Activated CD8-positive, alpha-beta memory T cell treated with anti-CD3 and anti-CD28 coated beads for 48 hours (primary cell): ENCODE data around the gene RBM33.

ENCODE experiments used
- DNase-seq, 3 experiments: peaks; one replicate each; pipeline ENCODE4 v3.0.0-alpha.2; 2020; ENCODE audit warnings: low read depth in 2 of 3, low spot score in 2 of 3

The RBM33 gene

DNA sequence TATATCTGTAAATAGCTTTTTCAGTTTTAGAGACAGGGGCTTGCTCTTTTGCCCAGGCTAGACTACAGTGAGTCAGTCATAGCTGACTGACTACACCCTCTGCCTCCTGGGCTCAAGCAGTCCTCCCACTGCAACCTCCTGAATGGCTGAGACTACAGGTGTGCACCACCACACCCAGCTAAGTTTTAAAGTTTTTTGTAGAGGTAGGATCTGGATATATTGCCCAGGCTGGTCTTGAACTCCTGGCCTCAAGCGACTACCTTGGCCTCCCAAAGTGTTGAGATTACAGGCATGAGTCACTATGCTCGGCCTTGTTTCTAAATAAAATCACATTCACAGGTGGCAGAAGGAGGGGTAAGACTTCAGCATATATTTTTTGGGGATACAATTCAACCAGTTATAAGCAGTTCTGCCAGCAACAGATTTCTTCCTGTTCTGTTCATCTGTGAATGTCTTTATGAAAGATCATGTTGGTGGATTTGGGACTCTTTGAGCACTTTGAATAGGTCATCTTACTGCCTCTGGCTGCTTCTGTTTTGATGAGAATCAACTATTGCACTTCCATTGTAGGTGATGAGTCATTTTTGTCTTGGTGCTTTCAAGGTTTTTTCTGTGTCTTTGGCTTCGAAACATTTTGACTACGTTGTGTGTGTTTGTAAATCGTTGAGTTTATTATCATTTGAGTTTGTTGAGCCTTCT is 15.7 kb downstream of the RBM33 start:
- no peak for DNase-seq

DNA sequence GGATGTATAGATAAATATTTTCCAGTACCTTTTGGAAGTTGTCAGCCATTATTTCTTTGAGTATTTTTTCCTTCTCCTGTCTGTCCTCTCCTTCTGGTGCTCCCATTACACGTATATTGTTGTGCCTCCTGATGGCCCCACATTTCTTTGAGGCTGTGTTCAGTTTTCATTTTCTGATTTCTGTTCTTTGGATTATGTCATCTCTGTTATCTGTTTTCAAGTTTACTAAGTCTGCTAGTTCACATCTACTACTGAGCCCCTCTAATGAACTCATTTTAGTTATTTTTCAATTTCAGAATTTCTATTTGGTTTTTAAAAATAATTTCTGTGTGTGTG is 16.3 kb downstream of the RBM33 start:
- DNase-seq = no peak

GRCh38 chr7:155662343-155663043 is 18.0 kb downstream of the RBM33 start:
- DNase-seq = no peak

DNA sequence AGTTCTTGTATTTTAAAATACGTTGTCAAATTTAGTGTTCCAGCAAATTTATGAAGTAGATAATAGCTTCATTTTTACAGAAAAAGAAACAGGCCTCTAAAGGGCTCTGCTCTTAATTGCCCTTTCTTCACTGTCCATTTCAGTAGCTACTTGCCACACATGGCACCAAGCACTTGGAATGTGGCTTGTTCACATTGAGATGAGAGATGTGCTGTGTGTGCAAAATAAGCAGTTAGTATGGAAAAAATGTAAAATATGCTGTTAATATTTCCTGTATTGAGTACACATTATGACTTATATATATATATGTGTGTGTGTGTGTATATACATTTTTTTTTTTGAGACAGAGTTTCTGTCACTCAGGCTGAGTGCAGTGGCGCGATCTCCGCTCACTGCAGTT is 19.5 kb downstream of the RBM33 start:
- no peak for DNase-seq

DNA sequence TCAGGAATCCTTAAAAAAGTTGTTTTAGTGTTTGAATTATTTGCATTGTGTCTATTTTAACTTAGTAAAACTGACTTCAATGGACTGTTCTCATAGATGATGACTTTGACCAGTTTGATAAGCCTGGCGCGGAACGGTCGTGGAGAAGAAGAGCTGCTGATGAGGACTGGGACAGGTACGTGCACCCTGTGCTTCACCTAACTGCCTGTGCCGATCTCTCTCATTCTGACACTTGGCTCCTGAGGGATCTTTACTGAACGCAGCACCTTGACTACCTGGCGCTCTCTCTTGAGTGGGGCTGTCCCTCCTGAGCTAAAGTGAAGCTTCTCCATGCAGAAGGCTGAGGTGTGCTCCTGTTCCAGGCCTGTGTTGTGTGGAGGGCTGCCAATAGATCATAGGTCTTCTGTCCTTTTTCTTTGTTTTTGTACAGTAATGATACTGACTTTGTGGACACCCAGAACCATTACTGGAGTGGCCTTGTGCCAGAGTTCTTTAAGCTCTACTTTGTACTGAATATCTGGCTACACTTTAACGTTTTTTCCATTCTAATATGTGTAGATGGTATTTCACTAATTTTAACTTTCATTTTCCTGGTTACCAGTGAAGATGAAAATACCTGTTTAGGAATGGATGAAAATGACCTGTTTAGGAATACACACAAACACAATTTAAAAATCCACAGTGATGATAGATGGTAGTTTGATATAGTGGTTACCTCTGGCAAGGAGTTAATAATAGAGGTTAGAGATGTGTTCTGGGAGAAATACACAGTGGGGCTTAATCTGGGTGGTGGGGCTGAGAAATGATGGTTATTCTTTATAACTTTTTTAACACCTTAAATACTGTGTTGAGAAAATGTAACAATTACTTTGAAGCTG is 20.9 kb downstream of the RBM33 start:
- DNase-seq = no peak

DNA sequence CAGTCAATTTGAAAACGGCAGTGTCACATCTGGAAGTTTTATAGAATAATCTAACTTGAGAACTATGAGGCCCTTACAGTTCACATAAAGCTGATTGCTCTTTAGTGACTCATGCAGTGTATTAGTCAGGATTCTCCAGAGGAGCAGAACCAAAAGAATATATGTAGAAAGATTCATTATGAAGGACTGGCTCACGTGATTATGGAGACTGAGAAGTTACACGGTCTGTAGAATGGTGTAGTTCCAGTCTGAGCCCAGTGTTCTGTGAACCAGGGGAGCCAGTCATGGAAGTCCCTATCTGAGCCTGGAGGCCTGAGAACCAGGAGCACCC is 21.5 kb downstream of the RBM33 start:
- DNase-seq = no peak

DNA sequence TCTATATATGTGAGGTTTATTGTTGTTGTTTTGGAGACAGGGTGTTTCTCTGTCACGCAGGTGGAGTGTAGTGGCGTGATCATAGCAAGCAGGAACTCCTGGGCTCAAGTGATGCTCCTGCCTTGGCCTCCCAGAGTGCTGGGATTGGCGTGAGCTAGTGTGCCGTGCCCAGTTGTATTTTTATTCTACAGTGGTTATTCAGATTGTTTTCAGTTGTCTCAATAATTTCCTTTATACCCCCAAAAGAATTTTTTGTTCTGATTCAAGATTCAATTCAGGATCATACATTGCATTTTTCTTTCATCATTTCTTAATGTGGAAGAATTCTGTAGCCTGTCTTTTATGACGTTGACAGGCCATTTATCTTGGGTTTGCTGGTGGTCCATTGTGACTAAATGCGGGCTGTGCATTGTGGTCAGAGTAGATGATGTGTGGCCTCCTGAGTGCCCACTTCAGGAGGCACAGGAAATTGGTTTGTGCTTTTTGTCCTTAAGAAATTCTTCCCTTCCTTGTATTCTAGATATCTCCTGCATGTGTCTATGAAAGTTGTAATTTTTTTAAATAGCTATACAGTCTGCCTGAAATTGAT is 22.9 kb downstream of the RBM33 start:
- no peak for DNase-seq

DNA sequence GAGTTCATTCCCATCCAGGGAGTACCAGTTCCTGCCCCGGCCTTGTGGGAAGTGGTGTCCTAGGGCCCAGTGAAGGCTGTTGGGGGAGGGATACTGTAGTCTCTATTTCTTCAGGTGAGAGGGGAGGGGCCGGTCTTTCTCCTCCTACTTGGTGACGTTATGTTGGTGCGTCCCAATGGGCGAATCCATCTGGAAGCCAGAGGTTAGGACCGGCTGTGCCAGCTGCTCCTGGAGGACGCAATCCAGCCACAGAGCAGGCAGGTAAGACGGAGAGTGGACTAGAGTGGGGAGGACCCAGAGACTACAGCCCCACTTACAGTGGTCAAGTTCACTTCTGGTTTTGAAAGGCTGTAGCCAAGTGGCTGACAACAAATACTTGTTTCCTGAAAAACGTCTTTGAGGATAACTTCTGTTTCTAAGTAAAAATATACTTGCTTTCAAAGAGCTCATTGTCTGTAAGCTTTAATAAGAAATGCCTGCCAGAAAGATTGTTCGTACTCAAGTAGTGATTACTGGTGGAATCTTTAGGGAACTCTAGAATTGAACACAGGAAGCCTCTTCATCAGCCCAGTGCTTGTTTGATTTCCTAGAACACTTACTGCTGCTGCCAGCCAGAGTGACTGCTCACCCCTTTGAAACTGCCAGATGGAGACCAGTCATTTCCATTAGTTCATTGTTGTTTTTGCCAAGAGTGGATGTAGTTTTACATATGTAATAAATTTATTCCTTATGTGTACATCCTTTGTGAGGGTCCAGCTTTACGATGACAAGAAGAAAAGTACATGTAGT is 25.4 kb downstream of the RBM33 start:
- DNase-seq = no peak

GRCh38 chr7:155670521-155670920 is 26.1 kb downstream of the RBM33 start:
- no peak for DNase-seq

GRCh38 chr7:155674556-155674955 is 30.1 kb downstream of the RBM33 start:
- no peak for DNase-seq

- no peak for DNase-seq
Measured at GRCh38 chr7:155676052-155676451, 31.6 kb downstream of the RBM33 start.

- no peak for DNase-seq
Measured at GRCh38 chr7:155677688-155678087, 33.2 kb downstream of the RBM33 start.

DNA sequence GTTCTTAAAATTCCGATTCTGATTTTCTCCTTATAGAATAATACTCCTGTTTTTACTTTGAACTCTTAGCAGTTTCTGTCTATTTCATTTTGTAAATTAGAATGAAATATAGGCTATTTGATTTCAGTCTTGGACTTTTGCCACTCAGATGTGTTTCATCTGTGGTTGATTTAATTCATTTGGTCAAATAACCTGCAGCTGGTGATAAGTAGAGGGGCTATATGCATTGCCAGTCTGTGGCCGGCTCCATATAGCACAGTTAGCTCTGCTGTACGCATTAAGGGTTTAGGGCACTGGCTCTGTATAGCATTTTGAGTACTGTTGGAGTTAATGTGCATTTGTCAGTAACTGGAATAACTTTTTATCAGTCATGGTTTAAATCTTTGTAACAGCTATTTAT is 35.7 kb downstream of the RBM33 start:
- no peak for DNase-seq

- no peak for DNase-seq
Measured at GRCh38 chr7:155680864-155681263, 36.4 kb downstream of the RBM33 start.

GRCh38 chr7:155681663-155682062 is 37.2 kb downstream of the RBM33 start:
- no peak for DNase-seq

DNA sequence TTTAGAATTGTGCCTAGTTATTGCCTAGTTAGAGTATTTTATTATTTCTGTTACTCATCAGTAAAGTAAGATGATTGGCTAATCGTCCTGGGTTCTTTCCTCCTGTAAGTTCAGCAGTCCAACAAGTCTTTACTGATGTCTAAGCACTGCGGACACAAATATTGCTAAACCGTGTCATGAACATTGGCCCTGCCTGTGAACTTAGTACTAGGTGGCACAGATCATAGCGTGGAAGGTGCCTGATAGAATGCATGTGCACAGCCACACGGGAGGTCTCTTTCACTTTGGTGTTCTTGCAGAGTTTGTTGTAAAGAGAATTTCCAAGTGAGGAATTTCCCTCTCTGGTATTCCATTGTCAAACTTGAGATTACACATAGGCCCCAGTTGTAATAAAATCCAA is 38.0 kb downstream of the RBM33 start:
- no peak for DNase-seq

DNA sequence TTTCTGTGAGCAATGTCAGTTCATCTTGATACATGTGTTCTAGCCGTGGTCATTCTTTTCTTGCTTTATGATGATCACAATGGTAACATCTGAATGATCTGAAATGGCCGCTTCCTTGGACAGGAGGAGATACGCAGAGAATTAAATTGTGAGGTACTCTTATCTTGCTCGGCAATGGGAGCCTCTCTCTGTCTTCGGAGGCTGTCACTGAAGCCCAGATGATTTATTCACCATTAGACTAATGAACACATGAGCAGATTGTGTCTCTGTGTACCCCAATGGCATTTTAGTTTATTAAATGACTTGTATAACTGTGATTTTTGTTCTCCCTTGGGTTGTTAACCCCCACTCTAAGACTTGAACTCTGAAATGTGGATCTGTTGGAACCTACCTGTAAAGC is 38.6 kb downstream of the RBM33 start:
- no peak for DNase-seq

GRCh38 chr7:155683714-155684113 is 39.3 kb downstream of the RBM33 start:
- no peak for DNase-seq

GRCh38 chr7:155684543-155684942 is 40.1 kb downstream of the RBM33 start:
- no peak for DNase-seq

GRCh38 chr7:155685070-155685790 is 40.8 kb downstream of the RBM33 start:
- no peak for DNase-seq

- no peak for DNase-seq
Measured at GRCh38 chr7:155685791-155686160, 41.3 kb downstream of the RBM33 start.
